Subcutaneous adipose tissue (tissue), 4 donors: ENCODE results near the gene TMEM151B. TPM values are rescaled to one million over a fixed set of nuclear protein-coding genes. Genes with fewer than 3 reads are reported as not detected.

Source experiments
- total RNA-seq, 4 donors: library from RNA; depleted of rRNA; stranded (reverse); fragments of >200 nt; gene quantifications; one replicate each; pipeline ENCODE4 v1.1.0, GENCODE V29; 2016
- TF ChIP-seq, protein P1 (sequence below): fragments of 450-650 bp; IDR thresholded peaks from one replicate; pipeline ENCODE4 v1.5.1; 2016; ENCODE audit warnings: low read depth, mild to moderate bottlenecking, control low read depth, antibody characterized with exemption, moderate library complexity

Gene TMEM151B
- total RNA-seq, 4 donors from 2014 or later: not detected

DNA sequence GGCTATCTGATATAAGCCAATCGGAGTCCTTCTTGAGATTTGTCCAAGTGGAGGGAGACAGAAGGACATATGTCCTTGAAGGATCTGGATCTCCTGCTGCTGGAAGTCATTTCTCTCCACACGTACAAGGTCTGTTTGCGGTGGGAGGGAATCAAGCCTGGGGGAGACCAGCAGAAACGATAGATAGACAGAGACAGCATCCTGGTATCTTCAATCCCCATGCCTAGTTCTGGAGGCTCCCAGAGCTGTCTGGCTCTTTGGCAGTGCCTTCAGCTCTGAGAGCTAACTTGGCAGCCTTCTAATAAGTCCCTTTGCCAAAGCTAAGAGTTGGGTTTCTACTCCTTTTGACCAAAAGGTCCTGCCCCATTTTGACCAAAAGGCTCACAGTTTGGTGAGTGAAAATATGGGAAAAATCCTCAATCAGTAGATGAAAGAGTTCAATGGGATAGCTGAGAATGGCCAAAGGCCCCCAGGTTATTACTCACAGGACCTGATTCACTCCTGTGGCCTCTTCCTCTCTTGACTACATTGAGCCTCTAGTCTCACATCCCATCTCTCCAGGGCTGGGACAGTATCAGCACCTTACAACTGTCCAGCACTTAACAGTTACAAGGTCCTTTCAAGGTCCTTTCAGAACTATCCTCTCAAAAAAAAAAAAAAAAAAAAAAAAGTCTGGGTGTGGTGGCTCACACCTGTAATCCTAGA, 22.6 kb downstream of the TMEM151B start:
- TF ChIP-seq, protein P1, sequence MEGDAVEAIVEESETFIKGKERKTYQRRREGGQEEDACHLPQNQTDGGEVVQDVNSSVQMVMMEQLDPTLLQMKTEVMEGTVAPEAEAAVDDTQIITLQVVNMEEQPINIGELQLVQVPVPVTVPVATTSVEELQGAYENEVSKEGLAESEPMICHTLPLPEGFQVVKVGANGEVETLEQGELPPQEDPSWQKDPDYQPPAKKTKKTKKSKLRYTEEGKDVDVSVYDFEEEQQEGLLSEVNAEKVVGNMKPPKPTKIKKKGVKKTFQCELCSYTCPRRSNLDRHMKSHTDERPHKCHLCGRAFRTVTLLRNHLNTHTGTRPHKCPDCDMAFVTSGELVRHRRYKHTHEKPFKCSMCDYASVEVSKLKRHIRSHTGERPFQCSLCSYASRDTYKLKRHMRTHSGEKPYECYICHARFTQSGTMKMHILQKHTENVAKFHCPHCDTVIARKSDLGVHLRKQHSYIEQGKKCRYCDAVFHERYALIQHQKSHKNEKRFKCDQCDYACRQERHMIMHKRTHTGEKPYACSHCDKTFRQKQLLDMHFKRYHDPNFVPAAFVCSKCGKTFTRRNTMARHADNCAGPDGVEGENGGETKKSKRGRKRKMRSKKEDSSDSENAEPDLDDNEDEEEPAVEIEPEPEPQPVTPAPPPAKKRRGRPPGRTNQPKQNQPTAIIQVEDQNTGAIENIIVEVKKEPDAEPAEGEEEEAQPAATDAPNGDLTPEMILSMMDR: no peak

DNA sequence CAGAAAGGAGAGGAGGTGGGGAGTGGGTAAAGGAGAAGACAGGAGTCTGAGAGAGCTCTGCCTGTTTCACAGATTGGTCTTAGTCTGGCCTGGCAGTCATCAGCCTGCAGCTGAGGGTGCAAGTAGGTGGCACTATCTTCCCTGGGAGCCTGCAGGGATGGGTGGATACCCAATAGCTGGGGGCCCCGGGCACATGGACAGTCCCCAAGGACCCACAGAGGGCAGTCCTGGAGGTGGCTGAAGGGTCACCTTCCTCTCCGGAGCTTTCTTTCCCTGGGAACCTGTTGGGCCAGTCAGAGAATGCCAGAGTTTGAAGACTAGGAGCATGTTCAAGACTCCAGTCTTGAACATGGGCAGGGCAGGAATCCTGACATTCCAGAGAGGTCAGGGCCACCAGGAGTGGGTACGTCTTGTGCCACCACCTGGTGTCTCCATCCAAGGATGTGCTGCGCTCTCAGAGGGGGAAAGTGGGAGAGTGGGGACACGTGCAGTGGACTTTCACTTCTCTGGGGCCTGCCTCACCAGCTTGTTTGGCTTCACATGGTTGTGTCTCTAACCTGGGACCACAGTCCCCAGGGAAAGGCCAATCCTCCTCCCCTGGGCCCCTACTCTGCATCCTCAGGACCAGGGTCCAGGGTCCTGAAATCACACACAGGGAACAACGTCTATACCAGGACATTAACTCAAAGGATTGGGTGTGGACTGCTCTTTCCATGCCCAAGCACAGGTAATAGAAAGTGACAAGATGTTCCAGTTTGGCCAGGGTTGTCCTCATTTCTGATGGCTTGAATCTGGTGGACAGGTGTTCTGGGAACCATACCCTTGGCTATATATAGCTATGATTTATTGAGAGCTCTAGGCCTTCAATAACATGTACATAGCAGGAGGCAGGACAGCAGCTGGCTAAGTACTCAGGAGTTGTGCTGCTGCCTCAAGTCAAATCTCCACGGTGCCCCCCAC, 24.9 kb downstream of the TMEM151B start:
- TF ChIP-seq, protein P1: no peak

DNA sequence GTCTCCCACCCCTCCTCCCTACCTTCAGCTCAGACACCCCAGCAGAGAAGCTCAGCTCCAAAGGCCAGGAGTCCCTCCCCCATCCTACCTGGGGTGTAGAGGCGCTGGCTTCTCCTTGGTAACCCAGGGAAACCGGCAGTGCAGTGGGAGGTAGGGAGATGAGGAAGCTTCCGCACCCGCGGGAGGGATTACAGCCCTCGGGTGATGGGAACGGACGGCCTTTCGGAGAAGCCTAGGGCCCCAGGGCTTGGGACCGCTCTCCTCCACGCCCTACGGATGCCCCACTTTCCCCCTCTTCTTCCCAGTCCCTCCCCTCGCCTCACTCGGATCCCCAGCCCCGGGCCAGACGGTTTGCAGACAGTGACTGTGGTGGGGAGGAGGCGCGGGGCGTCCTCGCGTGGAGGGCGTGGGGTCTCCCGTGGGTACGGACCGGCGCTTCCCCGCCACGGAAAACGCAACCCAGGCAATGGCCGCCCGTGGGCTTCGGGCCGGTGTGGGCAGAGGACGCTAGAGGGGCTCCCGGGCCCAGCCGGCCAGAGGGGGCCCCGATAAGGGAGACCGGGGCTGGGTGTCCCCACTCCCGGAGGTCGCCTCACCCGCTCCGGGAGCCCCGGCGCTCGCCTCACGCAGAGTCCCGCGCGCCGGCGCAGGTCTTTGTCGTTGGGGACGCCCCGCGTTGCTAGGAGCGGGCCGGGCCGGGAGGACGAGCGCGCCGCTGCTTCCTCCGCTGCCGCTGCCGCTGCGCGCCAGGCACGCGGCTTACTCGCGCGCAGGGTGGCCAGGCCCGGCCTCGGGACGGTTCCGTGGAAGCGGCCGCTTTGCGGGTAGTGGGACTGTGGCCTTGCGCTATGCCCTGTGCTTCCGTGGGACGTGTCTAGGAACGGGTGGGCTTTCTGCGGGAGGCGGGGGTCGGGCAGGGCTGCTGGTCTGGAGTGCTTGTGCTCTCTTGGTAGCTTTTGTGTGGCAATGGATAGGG, 27.1 kb downstream of the TMEM151B start:
- TF ChIP-seq, protein P1: no peak

DNA sequence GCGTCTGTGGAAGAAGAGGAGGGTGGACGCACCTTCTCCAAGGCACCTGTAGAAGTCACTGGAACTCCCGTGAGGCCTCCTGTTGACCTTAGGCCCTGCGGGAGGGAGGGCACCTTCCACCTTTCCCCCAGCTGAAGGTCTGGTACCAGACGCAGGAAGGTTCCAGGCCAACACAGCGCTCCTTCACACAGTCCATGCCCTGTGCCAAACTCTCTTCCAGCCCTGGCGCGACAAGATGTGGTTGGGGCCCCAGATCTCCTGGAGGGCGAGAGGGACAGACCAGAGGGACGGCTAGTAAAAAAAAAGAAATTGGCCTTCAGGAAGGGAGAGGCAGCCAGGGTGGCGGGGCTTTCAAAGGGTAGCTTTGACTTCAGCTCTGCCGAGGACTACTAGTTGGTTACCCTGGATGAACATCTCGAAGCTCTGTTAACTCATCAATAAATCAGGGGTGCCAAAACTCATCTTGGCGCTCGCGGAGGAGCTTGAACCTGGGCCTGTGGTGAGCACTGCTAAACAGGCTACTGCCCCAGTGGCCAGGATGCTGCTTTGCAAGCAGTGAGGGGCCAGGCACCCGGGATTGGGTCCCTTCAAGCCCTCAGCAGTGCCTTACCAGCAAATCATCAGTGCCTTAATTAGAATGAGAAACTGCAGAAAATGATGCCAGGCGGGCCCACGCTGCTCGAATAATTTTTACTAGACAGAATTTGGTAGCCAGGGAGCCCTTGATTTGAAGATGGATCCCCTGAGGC, 28.0 kb downstream of the TMEM151B start:
- TF ChIP-seq, protein P1: no peak

DNA sequence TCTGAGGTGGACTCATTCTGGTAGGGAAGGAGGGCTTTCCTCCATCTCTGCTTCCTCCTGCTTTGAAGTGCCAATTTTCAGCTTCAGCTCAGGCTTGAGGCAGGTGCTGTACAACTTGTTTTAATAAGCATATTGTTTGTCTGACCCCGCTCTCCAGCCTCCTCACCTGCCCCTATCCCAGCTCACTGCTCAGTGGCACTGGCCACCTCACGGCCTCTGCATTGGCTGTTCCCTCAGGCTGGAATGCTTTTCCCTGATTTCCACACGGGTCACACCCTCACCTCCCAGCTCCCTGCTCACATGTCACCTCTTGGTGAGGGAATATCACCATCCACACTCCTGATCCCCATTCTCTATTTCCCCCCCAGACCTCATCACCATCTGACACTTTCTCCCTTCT, 28.6 kb downstream of the TMEM151B start:
- TF ChIP-seq, protein P1: no peak

DNA sequence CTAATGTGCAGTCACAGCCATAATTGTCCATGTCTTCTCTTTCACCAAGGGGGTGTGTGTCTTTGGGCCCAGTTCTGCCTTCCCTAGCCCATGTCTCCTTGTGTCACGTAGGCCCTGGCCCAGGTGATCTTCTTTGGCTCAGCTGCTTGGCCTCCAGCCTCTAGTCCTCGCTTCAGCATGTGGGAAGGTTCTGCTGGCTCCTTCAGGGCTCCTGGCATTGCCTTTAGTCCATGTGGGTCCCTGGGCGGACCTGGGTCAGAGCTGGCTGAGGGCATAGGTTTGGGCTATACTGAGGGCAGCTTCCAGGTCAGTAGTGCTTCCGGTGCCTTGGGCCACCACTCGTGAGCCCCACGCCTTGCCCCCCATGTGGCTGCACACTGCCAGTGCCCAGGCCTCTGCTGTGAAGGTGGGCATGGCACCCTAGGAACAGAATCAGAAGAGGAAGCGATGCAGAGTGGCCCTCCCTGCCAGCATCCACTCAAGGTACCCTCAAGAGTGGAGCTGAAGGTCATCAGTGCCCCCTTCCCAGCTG, 30.1 kb downstream of the TMEM151B start:
- TF ChIP-seq, protein P1: no peak
